Dermis microvascular lymphatic vessel endothelial cell (primary cell): Measurements from ENCODE around the gene TBC1D24. TPM values are rescaled to one million over a fixed set of nuclear protein-coding genes. Genes with fewer than 3 reads are reported as not detected.

Source experiments
- total RNA-seq: library from RNA; depleted of rRNA; stranded (reverse); fragments of >200 nt; gene quantifications from 2 replicates; pipeline ENCODE4 v1.2.1, GENCODE V29; 2014

The TBC1D24 gene
- total RNA-seq, 1 donor from 2014 or later: 7.3 TPM

Other genes starting within 250 kb of the TBC1D24 start
- 0.25 and 0.26 TPM in 2 replicates for gene DNASE1L2, start 238.7 kb upstream of the TBC1D24 start, total RNA-seq
- 31.8 and 36.2 TPM in 2 replicates for gene ECI1, start 223.5 kb upstream of the TBC1D24 start, total RNA-seq
- gene RNPS1, start 207.0 kb upstream of the TBC1D24 start, total RNA-seq: 37.2 and 60.6 TPM in 2 replicates
- gene ABCA3, start 134.4 kb upstream of the TBC1D24 start, total RNA-seq: 21.4 and 30.3 TPM in 2 replicates
- 16.4 and 26.7 TPM in 2 replicates for gene CCNF, start 45.7 kb upstream of the TBC1D24 start, total RNA-seq
- 3.7 and 3.8 TPM in 2 replicates for gene TEDC2, start 15.0 kb upstream of the TBC1D24 start, total RNA-seq
- under 0.01 and 0.13 TPM in 2 replicates for gene NTN3, start 3.8 kb upstream of the TBC1D24 start, total RNA-seq
- 5.5 and 16.6 TPM in 2 replicates for gene ATP6V0C, start 38.8 kb downstream of the TBC1D24 start, total RNA-seq
- 30.0 and 59.0 TPM in 2 replicates for gene AMDHD2, start 45.2 kb downstream of the TBC1D24 start, total RNA-seq
- gene CEMP1, start 56.3 kb downstream of the TBC1D24 start, total RNA-seq: not detected in 2 replicates
- 12.8 and 17.1 TPM in 2 replicates for gene PDPK1, start 62.9 kb downstream of the TBC1D24 start, total RNA-seq
- 14.4 and 19.3 TPM in 2 replicates for gene KCTD5, start 207.4 kb downstream of the TBC1D24 start, total RNA-seq
- gene PRSS27, start 245.1 kb downstream of the TBC1D24 start, total RNA-seq: 0.13 and 0.25 TPM in 2 replicates